Neural cell (in vitro differentiated cells): ENCODE data around the gene HSPA4L.

Experiments
- CTCF ChIP-seq: fragments of 450-650 bp; IDR thresholded peaks from 2 replicates; pipeline ENCODE4 v1.5.1; 2014; ENCODE audit warnings: antibody characterized with exemption, mild to moderate bottlenecking, moderate library complexity; ENCODE audit not compliant: poor library complexity, severe bottlenecking
- MXI1 ChIP-seq: fragments of 450-650 bp; conservative IDR thresholded peaks from 2 replicates; pipeline ENCODE4 v1.6.1; 2014; ENCODE audit warnings: antibody characterized with exemption, mild to moderate bottlenecking; ENCODE audit not compliant: poor library complexity, severe bottlenecking
- TAF1 ChIP-seq: IDR thresholded peaks from 2 replicates; pipeline ENCODE4 v1.6.1; 2012; ENCODE audit warnings: low read depth

GRCh38 chr4:127888559-127888958 lies 106.4 kb downstream of the HSPA4L start:
- no peak for TF ChIP-seq CTCF
- TF ChIP-seq TAF1 = no peak
- TF ChIP-seq MXI1 = no peak
